Measurements from ENCODE around the gene DRAXIN. TPM values are rescaled to one million over a fixed set of nuclear protein-coding genes. Genes with fewer than 3 reads are reported as not detected.

Gene DRAXIN
- polyA plus RNA-seq, 1 of the 3 experiments (the other 2 are of a cell fraction): 0.97 TPM

DNA sequence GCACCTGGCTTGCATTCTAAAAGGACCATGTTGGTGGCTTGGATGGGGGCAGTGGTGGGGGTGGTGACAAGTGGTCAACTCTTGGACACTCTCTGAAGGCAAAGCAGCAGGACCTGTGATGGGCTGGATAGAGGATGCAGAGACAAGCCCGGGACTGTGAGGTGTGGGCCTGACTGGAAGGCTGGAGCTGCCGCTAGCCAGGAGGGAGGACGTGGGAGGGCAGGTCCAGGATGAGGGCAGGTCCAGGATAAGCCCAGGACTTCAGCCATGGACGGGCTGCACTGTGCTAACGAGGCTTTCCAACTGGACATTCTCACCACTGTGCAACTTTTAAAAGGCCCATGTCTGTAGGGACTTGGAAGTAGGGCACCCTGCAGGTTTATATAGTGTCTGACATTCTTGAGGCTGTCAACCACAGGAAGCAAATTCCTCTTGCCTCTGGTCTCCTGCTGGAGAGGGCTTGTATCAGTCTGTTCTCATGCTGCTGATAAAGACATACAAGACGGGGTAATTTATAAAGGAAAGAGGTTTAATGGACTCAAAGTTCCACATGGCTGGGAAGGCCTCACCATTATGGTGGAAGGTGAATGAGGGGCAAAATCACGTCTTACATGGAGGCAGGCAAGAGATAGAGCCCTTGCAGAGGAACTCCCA lies 62.2 kb downstream of the DRAXIN start:
- H3K79me2 ChIP-seq (ENCODE audit: insufficient read depth): no peaks in the 10 kb centered on the region
- no peaks in the 10 kb centered on the region for H3K9me2 ChIP-seq
- no peaks in the 10 kb centered on the region for H3K27me3 ChIP-seq (ENCODE audit: insufficient read depth)
- H3K27ac ChIP-seq (ENCODE audit: low read depth in 2 of 2, low read length in 1 of 2): no peak overlapping the region
- H3F3A ChIP-seq (replicated peaks; ENCODE audit: insufficient read depth): no peaks in the 10 kb centered on the region
- H3K4me2 ChIP-seq: no peak overlapping the region
- no peak overlapping the region for H3K4me3 ChIP-seq (ENCODE audit: low read depth in 2 of 2, low read length in 1 of 2)
- TF ChIP-seq EP300 (IDR thresholded peaks at IDR 0.05; ENCODE audit: borderline replicate concordance in 1 of 2, low read depth in 1 of 2, low read length in 1 of 2): no peak
- no peak for TF ChIP-seq GABPA (IDR thresholded peaks at IDR 0.05; ENCODE audit: low read depth)
- TF ChIP-seq TEAD4 (IDR thresholded peaks at IDR 0.05; ENCODE audit: borderline replicate concordance, insufficient read depth): no peak
- TF ChIP-seq, protein P1, sequence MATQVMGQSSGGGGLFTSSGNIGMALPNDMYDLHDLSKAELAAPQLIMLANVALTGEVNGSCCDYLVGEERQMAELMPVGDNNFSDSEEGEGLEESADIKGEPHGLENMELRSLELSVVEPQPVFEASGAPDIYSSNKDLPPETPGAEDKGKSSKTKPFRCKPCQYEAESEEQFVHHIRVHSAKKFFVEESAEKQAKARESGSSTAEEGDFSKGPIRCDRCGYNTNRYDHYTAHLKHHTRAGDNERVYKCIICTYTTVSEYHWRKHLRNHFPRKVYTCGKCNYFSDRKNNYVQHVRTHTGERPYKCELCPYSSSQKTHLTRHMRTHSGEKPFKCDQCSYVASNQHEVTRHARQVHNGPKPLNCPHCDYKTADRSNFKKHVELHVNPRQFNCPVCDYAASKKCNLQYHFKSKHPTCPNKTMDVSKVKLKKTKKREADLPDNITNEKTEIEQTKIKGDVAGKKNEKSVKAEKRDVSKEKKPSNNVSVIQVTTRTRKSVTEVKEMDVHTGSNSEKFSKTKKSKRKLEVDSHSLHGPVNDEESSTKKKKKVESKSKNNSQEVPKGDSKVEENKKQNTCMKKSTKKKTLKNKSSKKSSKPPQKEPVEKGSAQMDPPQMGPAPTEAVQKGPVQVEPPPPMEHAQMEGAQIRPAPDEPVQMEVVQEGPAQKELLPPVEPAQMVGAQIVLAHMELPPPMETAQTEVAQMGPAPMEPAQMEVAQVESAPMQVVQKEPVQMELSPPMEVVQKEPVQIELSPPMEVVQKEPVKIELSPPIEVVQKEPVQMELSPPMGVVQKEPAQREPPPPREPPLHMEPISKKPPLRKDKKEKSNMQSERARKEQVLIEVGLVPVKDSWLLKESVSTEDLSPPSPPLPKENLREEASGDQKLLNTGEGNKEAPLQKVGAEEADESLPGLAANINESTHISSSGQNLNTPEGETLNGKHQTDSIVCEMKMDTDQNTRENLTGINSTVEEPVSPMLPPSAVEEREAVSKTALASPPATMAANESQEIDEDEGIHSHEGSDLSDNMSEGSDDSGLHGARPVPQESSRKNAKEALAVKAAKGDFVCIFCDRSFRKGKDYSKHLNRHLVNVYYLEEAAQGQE (IDR thresholded peaks at IDR 0.05; ENCODE audit: low read depth, low read length): no peak
- no peak for TF ChIP-seq YY1 (IDR thresholded peaks at IDR 0.05; ENCODE audit: low read depth)
- TF ChIP-seq, protein P2, sequence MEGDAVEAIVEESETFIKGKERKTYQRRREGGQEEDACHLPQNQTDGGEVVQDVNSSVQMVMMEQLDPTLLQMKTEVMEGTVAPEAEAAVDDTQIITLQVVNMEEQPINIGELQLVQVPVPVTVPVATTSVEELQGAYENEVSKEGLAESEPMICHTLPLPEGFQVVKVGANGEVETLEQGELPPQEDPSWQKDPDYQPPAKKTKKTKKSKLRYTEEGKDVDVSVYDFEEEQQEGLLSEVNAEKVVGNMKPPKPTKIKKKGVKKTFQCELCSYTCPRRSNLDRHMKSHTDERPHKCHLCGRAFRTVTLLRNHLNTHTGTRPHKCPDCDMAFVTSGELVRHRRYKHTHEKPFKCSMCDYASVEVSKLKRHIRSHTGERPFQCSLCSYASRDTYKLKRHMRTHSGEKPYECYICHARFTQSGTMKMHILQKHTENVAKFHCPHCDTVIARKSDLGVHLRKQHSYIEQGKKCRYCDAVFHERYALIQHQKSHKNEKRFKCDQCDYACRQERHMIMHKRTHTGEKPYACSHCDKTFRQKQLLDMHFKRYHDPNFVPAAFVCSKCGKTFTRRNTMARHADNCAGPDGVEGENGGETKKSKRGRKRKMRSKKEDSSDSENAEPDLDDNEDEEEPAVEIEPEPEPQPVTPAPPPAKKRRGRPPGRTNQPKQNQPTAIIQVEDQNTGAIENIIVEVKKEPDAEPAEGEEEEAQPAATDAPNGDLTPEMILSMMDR (IDR thresholded peaks at IDR 0.05): no peak
- no peak for TF ChIP-seq MXI1 (IDR thresholded peaks at IDR 0.05; ENCODE audit: low read depth, low read length)
- no peak for TF ChIP-seq RXRA (IDR thresholded peaks at IDR 0.05; ENCODE audit: borderline replicate concordance, low read depth)
- H3K36me3 ChIP-seq (replicated peaks in 1 of 2; ENCODE audit: control insufficient read depth in 1 of 2, insufficient read depth in 2 of 2, low read length in 1 of 2): peaks cover 0 to 9% of the 10 kb centered on the region in 2 experiments
- H3K9ac ChIP-seq: no peak overlapping the region
- no peak overlapping the region for H2AFZ ChIP-seq (ENCODE audit: low read depth)
- CTCF ChIA-PET: interaction anchor here (1.1 kb wide), 2 partner anchors 34 to 89 kb away, joined by 3 read pairs; partner anchors contain the start of gene FBXO6
- POLR2A ChIA-PET: no interaction called here
- DNase-seq: no peak
- H3K4me1 ChIP-seq (ENCODE audit: control insufficient read depth in 1 of 2, insufficient read depth in 2 of 2, low read depth in 1 of 2, low read length in 1 of 2): no peaks in the 10 kb centered on the region; a peak in 1 of 4 replicates
- H3K9me3 ChIP-seq: no peaks in the 10 kb centered on the region
- no peaks in the 10 kb centered on the region for H4K20me1 ChIP-seq (ENCODE audit: insufficient read depth)
- 80% methylated on average over 7 of the region's 7 CpGs for WGBS (ENCODE audit: low lambda C conversion rate)

DNA sequence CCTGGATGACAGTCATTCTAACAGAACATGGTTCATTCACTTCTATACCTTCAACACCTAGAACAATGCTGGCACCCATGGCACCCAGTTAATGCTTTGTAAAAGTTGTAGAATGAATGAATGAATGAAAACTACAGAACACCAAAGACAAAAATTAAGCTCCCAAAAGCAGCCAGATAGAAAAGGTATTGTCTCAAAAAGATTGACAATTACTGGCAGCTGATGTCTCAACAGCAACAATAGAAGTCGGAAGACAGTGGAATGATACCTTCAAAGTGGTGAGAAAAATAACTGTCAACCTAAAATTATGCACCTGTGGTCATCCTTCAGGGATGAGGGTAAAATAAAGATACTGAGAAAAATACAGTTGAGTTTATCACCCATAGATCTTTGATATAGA lies 65.5 kb downstream of the DRAXIN start:
- no peaks in the 10 kb centered on the region for H3F3A ChIP-seq (replicated peaks; ENCODE audit: insufficient read depth)
- H3K79me2 ChIP-seq (ENCODE audit: insufficient read depth): no peaks in the 10 kb centered on the region
- H3K4me1 ChIP-seq (ENCODE audit: control insufficient read depth in 1 of 2, insufficient read depth in 2 of 2, low read depth in 1 of 2, low read length in 1 of 2): no peaks in the 10 kb centered on the region; a peak in 1 of 4 replicates
- H2AFZ ChIP-seq (ENCODE audit: low read depth): no peak overlapping the region
- no peaks in the 10 kb centered on the region for H4K20me1 ChIP-seq (ENCODE audit: insufficient read depth)
- H3K27me3 ChIP-seq (ENCODE audit: insufficient read depth): no peaks in the 10 kb centered on the region
- POLR2A ChIA-PET: no interaction called here
- no peak overlapping the region for H3K9ac ChIP-seq
- no peak overlapping the region for H3K4me3 ChIP-seq (ENCODE audit: low read depth in 2 of 2, low read length in 1 of 2)
- 74% methylated on average over 1 of the region's 1 CpG for whole genome bisulfite sequencing (ENCODE audit: low lambda C conversion rate)
- no peaks in the 10 kb centered on the region for H3K9me3 ChIP-seq
- no peak overlapping the region for H3K4me2 ChIP-seq
- CTCF ChIA-PET: interaction anchor here (0.6 kb wide), 1 partner anchor 9 kb away, joined by 3 read pairs; no protein-coding TSS in a partner anchor
- H3K36me3 ChIP-seq (replicated peaks in 1 of 2; ENCODE audit: control insufficient read depth in 1 of 2, insufficient read depth in 2 of 2, low read length in 1 of 2): no peaks in the 10 kb centered on the region
- H3K27ac ChIP-seq (ENCODE audit: low read depth in 2 of 2, low read length in 1 of 2): no peak overlapping the region
- H3K9me2 ChIP-seq: no peaks in the 10 kb centered on the region
- no peak for DNase-seq
- TF ChIP-seq SIN3A (IDR thresholded peaks at IDR 0.05; ENCODE audit: borderline replicate concordance, low read depth, low read length) (no peak), FOXM1 (IDR thresholded peaks at IDR 0.05; ENCODE audit: low read depth) (no peak), TCF12 (IDR thresholded peaks at IDR 0.05) (no peak), TAF1 (IDR thresholded peaks at IDR 0.05; ENCODE audit: borderline replicate concordance, low read depth, low read length) (no peak), JUND (IDR thresholded peaks at IDR 0.05) (no peak), YY1 (IDR thresholded peaks at IDR 0.05; ENCODE audit: low read depth) (no peak), FOSL2 (IDR thresholded peaks at IDR 0.05; ENCODE audit: borderline replicate concordance, low read depth) (no peak), RFX5 (IDR thresholded peaks at IDR 0.05; ENCODE audit: low read length) (no peak)
- TF ChIP-seq, protein P3, sequence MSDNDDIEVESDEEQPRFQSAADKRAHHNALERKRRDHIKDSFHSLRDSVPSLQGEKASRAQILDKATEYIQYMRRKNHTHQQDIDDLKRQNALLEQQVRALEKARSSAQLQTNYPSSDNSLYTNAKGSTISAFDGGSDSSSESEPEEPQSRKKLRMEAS (IDR thresholded peaks at IDR 0.05; ENCODE audit: low read depth): no peak
- TF ChIP-seq, protein P4, sequence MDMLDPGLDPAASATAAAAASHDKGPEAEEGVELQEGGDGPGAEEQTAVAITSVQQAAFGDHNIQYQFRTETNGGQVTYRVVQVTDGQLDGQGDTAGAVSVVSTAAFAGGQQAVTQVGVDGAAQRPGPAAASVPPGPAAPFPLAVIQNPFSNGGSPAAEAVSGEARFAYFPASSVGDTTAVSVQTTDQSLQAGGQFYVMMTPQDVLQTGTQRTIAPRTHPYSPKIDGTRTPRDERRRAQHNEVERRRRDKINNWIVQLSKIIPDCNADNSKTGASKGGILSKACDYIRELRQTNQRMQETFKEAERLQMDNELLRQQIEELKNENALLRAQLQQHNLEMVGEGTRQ (IDR thresholded peaks at IDR 0.05; ENCODE audit: borderline replicate concordance, low read depth, low read length): no peak
- TF ChIP-seq, protein P5, sequence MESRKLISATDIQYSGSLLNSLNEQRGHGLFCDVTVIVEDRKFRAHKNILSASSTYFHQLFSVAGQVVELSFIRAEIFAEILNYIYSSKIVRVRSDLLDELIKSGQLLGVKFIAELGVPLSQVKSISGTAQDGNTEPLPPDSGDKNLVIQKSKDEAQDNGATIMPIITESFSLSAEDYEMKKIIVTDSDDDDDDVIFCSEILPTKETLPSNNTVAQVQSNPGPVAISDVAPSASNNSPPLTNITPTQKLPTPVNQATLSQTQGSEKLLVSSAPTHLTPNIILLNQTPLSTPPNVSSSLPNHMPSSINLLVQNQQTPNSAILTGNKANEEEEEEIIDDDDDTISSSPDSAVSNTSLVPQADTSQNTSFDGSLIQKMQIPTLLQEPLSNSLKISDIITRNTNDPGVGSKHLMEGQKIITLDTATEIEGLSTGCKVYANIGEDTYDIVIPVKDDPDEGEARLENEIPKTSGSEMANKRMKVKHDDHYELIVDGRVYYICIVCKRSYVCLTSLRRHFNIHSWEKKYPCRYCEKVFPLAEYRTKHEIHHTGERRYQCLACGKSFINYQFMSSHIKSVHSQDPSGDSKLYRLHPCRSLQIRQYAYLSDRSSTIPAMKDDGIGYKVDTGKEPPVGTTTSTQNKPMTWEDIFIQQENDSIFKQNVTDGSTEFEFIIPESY (IDR thresholded peaks at IDR 0.05; ENCODE audit: borderline replicate concordance, low read depth): no peak

Data from SK-N-SH (cell line).